ENCODE results near the gene MPDU1.
A peak's percentile ranks its signal among the peaks of the same experiment; 100 is the strongest.

- no peak for TF ChIP-seq NR3C1 (CRISPR knock-in tag; conservative IDR thresholded peaks at IDR 0.05; ENCODE audit: low read depth)
- peak; percentile 41; the same call in 1 of the 2 replicates for TF ChIP-seq CTCF (IDR thresholded peaks at IDR 0.05)
- TF ChIP-seq FOXP1 (CRISPR knock-in tag; IDR thresholded peaks at IDR 0.05; ENCODE audit: borderline replicate concordance): no peak
- no peak for TF ChIP-seq GTF2I (CRISPR knock-in tag; conservative IDR thresholded peaks at IDR 0.05)
- TF ChIP-seq ESRRA (CRISPR knock-in tag; IDR thresholded peaks at IDR 0.05; ENCODE audit: borderline replicate concordance): no peak
- TF ChIP-seq MAX (CRISPR knock-in tag; IDR thresholded peaks at IDR 0.05): no peak
- TF ChIP-seq RORB (CRISPR knock-in tag; IDR thresholded peaks at IDR 0.05): no peak
- no peak for TF ChIP-seq ZNF532 (CRISPR knock-in tag; IDR thresholded peaks at IDR 0.05; ENCODE audit: borderline replicate concordance)
- no peak for TF ChIP-seq NR1H2 (CRISPR knock-in tag; IDR thresholded peaks at IDR 0.05)
- no peak for TF ChIP-seq CDX4 (CRISPR knock-in tag; IDR thresholded peaks at IDR 0.05; ENCODE audit: borderline replicate concordance)
- no peak for TF ChIP-seq CBFB (CRISPR knock-in tag; IDR thresholded peaks at IDR 0.05; ENCODE audit: low read depth)
- no peak for TF ChIP-seq ZNF232 (CRISPR knock-in tag; IDR thresholded peaks at IDR 0.05)
- TF ChIP-seq KAT7 (CRISPR knock-in tag; IDR thresholded peaks at IDR 0.05; ENCODE audit: borderline replicate concordance): no peak
- TF ChIP-seq TEAD4 (CRISPR knock-in tag; IDR thresholded peaks at IDR 0.05): no peak
Observed at GRCh38 chr17:7634384-7634783, 50.7 kb downstream of the MPDU1 start.
